Measurements from ENCODE around the gene ABHD11. TPM values are rescaled to one million over a fixed set of nuclear protein-coding genes. Genes with fewer than 3 reads are reported as not detected.

ABHD11 gene
- total and polyA plus RNA-seq, 2 of the 4 experiments (the other 2 are of a cell fraction): 13.4 to 19.9 TPM

DNA sequence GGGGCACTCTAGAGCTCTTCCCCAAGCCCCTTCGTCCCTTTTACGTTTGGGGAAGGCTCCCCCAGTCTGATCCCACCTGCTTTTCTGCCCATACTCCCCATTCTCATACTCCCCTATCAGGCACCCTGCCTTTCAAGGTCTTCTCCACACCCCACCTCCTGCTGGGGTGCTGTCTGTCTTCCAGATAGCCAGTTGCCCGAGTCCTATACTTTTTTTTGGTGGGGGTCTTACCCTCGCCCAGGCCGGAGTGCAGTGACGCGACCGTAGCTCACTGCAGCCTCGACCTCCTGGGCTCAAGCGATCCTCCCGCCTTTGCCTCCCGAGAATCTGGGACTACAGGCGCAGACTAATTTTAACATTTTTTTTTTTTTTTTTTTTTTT, 775 bp upstream of the ABHD11 start:
- 46% methylated on average over 5 of the region's 13 CpGs; no CpG with 5 or more reads in 1 of the 2 experiments for WGBS, 2 experiments (ENCODE audit: extremely low coverage in 2 of 2, insufficient read length in 1 of 2)
- peaks cover 7% of the 10 kb centered on the region for H3K4me1 ChIP-seq (ENCODE audit: control insufficient read depth, insufficient read depth, low read length)
- H3K4ac ChIP-seq (ENCODE audit: low read depth, low read length): peak overlapping the region; percentile 73; the same call in 1 of the 2 replicates
- TF ChIP-seq, protein P1, sequence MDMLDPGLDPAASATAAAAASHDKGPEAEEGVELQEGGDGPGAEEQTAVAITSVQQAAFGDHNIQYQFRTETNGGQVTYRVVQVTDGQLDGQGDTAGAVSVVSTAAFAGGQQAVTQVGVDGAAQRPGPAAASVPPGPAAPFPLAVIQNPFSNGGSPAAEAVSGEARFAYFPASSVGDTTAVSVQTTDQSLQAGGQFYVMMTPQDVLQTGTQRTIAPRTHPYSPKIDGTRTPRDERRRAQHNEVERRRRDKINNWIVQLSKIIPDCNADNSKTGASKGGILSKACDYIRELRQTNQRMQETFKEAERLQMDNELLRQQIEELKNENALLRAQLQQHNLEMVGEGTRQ (IDR thresholded peaks at IDR 0.05; ENCODE audit: low read depth, low read length): no peak
- no peak for TF ChIP-seq SMC3 (IDR thresholded peaks at IDR 0.05; ENCODE audit: low read depth, low read length)
- TF ChIP-seq POLR2A (IDR thresholded peaks at IDR 0.05; ENCODE audit: low read depth, low read length): no peak
- TF ChIP-seq, protein P2, sequence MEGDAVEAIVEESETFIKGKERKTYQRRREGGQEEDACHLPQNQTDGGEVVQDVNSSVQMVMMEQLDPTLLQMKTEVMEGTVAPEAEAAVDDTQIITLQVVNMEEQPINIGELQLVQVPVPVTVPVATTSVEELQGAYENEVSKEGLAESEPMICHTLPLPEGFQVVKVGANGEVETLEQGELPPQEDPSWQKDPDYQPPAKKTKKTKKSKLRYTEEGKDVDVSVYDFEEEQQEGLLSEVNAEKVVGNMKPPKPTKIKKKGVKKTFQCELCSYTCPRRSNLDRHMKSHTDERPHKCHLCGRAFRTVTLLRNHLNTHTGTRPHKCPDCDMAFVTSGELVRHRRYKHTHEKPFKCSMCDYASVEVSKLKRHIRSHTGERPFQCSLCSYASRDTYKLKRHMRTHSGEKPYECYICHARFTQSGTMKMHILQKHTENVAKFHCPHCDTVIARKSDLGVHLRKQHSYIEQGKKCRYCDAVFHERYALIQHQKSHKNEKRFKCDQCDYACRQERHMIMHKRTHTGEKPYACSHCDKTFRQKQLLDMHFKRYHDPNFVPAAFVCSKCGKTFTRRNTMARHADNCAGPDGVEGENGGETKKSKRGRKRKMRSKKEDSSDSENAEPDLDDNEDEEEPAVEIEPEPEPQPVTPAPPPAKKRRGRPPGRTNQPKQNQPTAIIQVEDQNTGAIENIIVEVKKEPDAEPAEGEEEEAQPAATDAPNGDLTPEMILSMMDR (conservative IDR thresholded peaks at IDR 0.05; ENCODE audit: low read depth, low read length): no peak
- TF ChIP-seq CEBPB (IDR thresholded peaks at IDR 0.05; ENCODE audit: low read depth, low read length): no peak
- peak overlapping the region; percentile 79 for H3K9ac ChIP-seq (ENCODE audit: low read depth, low read length)
- 0 out of 2 replicates have a peak overlapping the region, but pooled peaks have one; percentile 55 for H4K91ac ChIP-seq (ENCODE audit: insufficient read depth, low read depth, low read length)
- H3K9me1 ChIP-seq (ENCODE audit: insufficient read depth, low read length): peaks cover 8% of the 10 kb centered on the region
- peak overlapping the region; percentile 54 to 84 for H4K8ac ChIP-seq (ENCODE audit: low read depth in 2 of 2, low read length in 2 of 2)
- H3K4me2 ChIP-seq (ENCODE audit: low read depth, low read length): peak overlapping the region; percentile 93
- ATAC-seq (ENCODE audit: low read depth): no peak
- H3K36me3 ChIP-seq (ENCODE audit: control insufficient read depth, insufficient read depth, low read length): 0 out of 2 replicates have a peak, but pooled peaks cover 6% of the 10 kb centered on the region
- peak overlapping the region; percentile 83 for H2AK5ac ChIP-seq (ENCODE audit: low read depth, low read length)
- peak overlapping the region; percentile 48 for H3K14ac ChIP-seq (replicated peaks; ENCODE audit: low read depth, low read length)
- H3K4me3 ChIP-seq (ENCODE audit: insufficient read depth, low read depth, low read length): peak overlapping the region; percentile 99
- peak overlapping the region; percentile 98 for H2AFZ ChIP-seq (replicated peaks; ENCODE audit: low read length, poor library complexity)
- peak overlapping the region; percentile 97 for H4K5ac ChIP-seq (ENCODE audit: low read depth, low read length)
- intact Hi-C loops (cut with micrococcal nuclease) (loop anchor here (5.0 kb wide), 1 partner anchor 113 kb away; no protein-coding TSS in a partner anchor), dilution Hi-C loops (cut with HindIII; ENCODE audit: low sequenced_read_pairs, unreplicated experiment) (no loop called here), in situ Hi-C loops (cut with MboI; ENCODE audit: low sequenced_read_pairs) (no loop called here)
- peak overlapping the region; percentile 38 for H3K23ac ChIP-seq (ENCODE audit: low read depth, low read length)
- no peak overlapping the region for H2BK20ac ChIP-seq (ENCODE audit: low read depth, low read length)
- peaks cover 3% of the 10 kb centered on the region; the same call in 1 of the 2 replicates for H4K20me1 ChIP-seq (ENCODE audit: insufficient read depth, low read length)
- H3K56ac ChIP-seq (ENCODE audit: extremely low read depth, insufficient read depth, low read length): no peak overlapping the region
- H3K9me3 ChIP-seq (ENCODE audit: control insufficient read depth, insufficient read depth, low read length): no peaks in the 10 kb centered on the region
- no peak overlapping the region for H2BK5ac ChIP-seq (ENCODE audit: low read depth, low read length, poor library complexity, severe bottlenecking)
- ChIA-PET CTCF (no interaction called here), POLR2A (ENCODE audit: unreplicated experiment) (no interaction called here)
- no peak overlapping the region for H2BK15ac ChIP-seq (ENCODE audit: low read depth, low read length)
- peak overlapping the region; percentile 83 for H2AK9ac ChIP-seq (replicated peaks; ENCODE audit: low read depth, low read length, poor library complexity)
- H3K79me1 ChIP-seq (ENCODE audit: low read depth in 1 of 2, low read length in 2 of 2): peaks cover 5 to 27% of the 10 kb centered on the region in 2 experiments; a peak in 3 of 4 replicates
- no peak overlapping the region for H3K18ac ChIP-seq (ENCODE audit: low read depth, low read length)
- H2BK120ac ChIP-seq (ENCODE audit: low read depth, low read length): no peak overlapping the region
- no peak for DNase-seq
- no TSS peak for BruUV-seq (replicated peaks)
- no peaks in the 10 kb centered on the region for H3K27me3 ChIP-seq (ENCODE audit: control insufficient read depth, insufficient read depth, low read length)
- no peak overlapping the region; the same call in 1 of the 2 replicates for H3K27ac ChIP-seq (ENCODE audit: insufficient read depth, low read length)

Measured in IMR-90 (cell line).